Measurements from ENCODE around the gene MEGF8. TPM values are rescaled to one million over a fixed set of nuclear protein-coding genes. Genes with fewer than 3 reads are reported as not detected.

MEGF8 gene
- total and polyA plus RNA-seq, 2 of the 13 experiments (the other 11 are each of a cell fraction or from before 2014, with no cell fraction given): 4.0 to 8.8 TPM

GRCh38 chr19:42283188-42284065 lies 42.0 kb upstream of the MEGF8 start (continued):
- TF ChIP-seq DMAP1 (CRISPR knock-in tag; IDR thresholded peaks at IDR 0.05) (no peak), NCOA2 (CRISPR knock-in tag; IDR thresholded peaks at IDR 0.05) (no peak), PAWR (CRISPR knock-in tag; IDR thresholded peaks at IDR 0.05; ENCODE audit: borderline replicate concordance) (0 out of 2 replicates have a peak, but pooled peaks have one; percentile 52), ZNF329 (CRISPR knock-in tag; IDR thresholded peaks at IDR 0.05; ENCODE audit: low read depth) (no peak), SOX13 (IDR thresholded peaks at IDR 0.05) (no peak), SOX13 (CRISPR knock-in tag; conservative IDR thresholded peaks at IDR 0.05 in 1 of 2, IDR thresholded peaks at IDR 0.05 in 1 of 2) (0 out of 4 replicates have a peak, but pooled peaks of 1 of the 2 experiments have one; percentile 18), ZNF354B (CRISPR knock-in tag; IDR thresholded peaks at IDR 0.05) (0 out of 2 replicates have a peak, but pooled peaks have one; percentile 56), ZNF841 (CRISPR knock-in tag; IDR thresholded peaks at IDR 0.05; ENCODE audit: borderline replicate concordance) (no peak), ZNF383 (CRISPR knock-in tag; IDR thresholded peaks at IDR 0.05; ENCODE audit: borderline replicate concordance) (0 out of 2 replicates have a peak, but pooled peaks have one; percentile 54), MAX (IDR thresholded peaks at IDR 0.05) (peak; percentile 40), FOSL2 (CRISPR knock-in tag; IDR thresholded peaks at IDR 0.05) (peak; percentile 35; the same call in 1 of the 2 replicates), MTA3 (CRISPR knock-in tag; IDR thresholded peaks at IDR 0.05) (no peak), ZMAT5 (CRISPR knock-in tag; IDR thresholded peaks at IDR 0.05; ENCODE audit: borderline replicate concordance, low read depth) (no peak), ZFP91 (CRISPR knock-in tag; IDR thresholded peaks at IDR 0.05; ENCODE audit: borderline replicate concordance) (peak; percentile 67; the same call in 1 of the 2 replicates), ZNF710 (CRISPR knock-in tag; IDR thresholded peaks at IDR 0.05; ENCODE audit: borderline replicate concordance) (no peak), PATZ1 (CRISPR knock-in tag; IDR thresholded peaks at IDR 0.05) (peak; percentile 43), ZNF33B (CRISPR knock-in tag; IDR thresholded peaks at IDR 0.05) (no peak), ELF3 (CRISPR knock-in tag; IDR thresholded peaks at IDR 0.05) (no peak), SRF (IDR thresholded peaks at IDR 0.05; ENCODE audit: low read depth, low read length) (no peak), NFKB2 (CRISPR knock-in tag; IDR thresholded peaks at IDR 0.05; ENCODE audit: borderline replicate concordance) (0 out of 2 replicates have a peak, but pooled peaks have one; percentile 21), SOX6 (IDR thresholded peaks at IDR 0.05) (no peak), SOX6 (CRISPR knock-in tag; IDR thresholded peaks at IDR 0.05) (0 out of 2 replicates have a peak, but pooled peaks have one; percentile 19), ZNF598 (CRISPR knock-in tag; IDR thresholded peaks at IDR 0.05; ENCODE audit: borderline replicate concordance) (0 out of 2 replicates have a peak, but pooled peaks have one; percentile 25), CCAR2 (optimal IDR thresholded peaks at IDR 0.05; ENCODE audit: low read depth, low read length) (peak; percentile 56)
